D721Med (cell line): ENCODE data around the gene ERG28.
"Not testable (repeated sequence)": the region's sequence is repeated elsewhere in the genome, so short reads cannot be mapped to it uniquely, and the experiment has no call there.

Experiments
- DNase-seq: peaks from one replicate; pipeline ENCODE4 v3.0.0; 2011; ENCODE audit warnings: low spot score; ENCODE audit not compliant: insufficient read length
- FAIRE-seq: peaks from 2 replicates; lab custom pipeline; 2011; peaks lifted over from hg19 to GRCh38; lab: Jason Lieb, UNC
- TF ChIP-seq, protein P1 (sequence below): IDR thresholded peaks from 2 replicates; pipeline ENCODE4 v1.5.1; 2012; ENCODE audit warnings: mild to moderate bottlenecking, control low read depth; ENCODE audit not compliant: insufficient read depth; ENCODE audit errors: missing control alignments

ERG28 gene

DNA sequence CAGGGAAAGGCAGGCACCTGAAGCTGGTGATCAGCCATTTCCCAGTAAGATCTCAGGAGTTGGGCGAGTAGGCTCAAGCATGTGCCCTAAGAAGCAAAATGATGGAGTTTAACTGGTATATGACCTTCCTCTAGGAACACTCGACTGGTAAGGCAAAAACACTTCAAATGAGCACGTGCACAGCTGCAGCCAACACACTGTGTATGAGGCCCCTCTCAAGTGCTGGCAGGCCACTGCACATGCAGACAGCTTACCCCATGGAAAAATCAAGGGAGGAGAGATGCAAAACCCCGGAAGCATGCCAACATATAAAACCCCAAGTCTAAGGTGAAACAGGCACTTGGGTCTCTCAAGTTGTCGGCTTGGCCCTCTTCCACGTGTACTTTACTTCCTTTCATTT is 39.6 kb upstream of the ERG28 start:
- DNase-seq (no peak), FAIRE-seq (no peak)
- TF ChIP-seq, protein P1, sequence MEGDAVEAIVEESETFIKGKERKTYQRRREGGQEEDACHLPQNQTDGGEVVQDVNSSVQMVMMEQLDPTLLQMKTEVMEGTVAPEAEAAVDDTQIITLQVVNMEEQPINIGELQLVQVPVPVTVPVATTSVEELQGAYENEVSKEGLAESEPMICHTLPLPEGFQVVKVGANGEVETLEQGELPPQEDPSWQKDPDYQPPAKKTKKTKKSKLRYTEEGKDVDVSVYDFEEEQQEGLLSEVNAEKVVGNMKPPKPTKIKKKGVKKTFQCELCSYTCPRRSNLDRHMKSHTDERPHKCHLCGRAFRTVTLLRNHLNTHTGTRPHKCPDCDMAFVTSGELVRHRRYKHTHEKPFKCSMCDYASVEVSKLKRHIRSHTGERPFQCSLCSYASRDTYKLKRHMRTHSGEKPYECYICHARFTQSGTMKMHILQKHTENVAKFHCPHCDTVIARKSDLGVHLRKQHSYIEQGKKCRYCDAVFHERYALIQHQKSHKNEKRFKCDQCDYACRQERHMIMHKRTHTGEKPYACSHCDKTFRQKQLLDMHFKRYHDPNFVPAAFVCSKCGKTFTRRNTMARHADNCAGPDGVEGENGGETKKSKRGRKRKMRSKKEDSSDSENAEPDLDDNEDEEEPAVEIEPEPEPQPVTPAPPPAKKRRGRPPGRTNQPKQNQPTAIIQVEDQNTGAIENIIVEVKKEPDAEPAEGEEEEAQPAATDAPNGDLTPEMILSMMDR = no peak

DNA sequence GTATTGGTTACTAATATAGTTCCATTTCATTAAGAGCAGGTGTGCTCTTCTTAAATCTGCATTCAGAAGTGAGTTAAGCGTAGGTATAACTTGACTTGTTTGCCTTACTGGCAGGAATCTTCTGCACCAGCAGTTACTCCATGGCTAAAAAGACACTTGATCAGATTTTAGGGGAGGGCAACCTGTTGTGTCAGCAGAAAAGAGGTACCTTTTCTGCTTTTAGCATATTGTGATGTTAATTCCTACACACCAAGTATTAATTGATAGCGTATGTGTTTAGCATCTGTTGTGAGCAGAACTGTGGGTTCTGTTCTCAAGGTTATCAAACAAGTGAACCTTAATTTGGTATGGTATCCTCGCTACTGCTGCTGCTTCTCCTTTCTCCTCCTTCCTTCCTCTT is 38.7 kb upstream of the ERG28 start:
- TF ChIP-seq, protein P1 = no peak
- no peak for DNase-seq
- no peak for FAIRE-seq

DNA sequence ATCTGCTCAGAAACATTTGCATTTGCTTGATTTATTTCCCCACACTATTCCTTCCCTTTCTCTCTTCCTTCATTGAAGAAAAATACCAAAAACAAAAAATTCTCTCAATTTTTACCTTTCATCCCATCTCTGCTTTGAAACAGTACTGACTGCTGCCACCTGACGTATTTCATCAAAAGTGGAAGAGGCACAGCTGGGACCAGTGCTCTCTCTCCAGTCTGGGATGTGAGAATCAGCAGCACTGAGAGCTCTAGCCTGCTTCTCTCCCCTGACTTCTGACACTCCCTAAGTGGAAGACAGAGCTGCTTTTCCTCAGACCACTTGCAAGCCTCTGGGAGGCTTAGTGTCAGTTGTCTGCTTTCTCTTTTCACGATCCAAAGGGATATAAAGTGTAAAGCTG is 37.2 kb upstream of the ERG28 start:
- TF ChIP-seq, protein P1 = no peak
- FAIRE-seq = no peak
- no peak for DNase-seq

DNA sequence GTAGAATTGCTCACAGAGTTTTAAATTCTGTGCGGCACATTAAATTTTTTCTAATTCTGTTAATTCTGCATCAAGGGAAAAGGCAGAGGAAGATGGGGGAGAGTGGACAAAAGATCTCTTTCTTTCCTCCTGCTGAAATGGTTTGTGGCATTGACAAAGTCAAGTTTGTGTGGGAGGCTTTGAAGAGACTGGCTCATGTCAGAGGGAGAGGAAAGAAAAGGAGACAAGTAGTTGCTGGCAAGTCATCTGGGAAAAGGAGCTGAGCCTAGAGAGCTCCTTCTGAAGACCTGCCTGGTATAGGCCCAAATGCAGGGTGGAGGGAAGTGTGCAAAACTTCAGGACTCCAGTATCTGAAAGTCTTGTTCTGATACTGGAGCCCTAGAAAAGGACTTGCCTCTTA is 36.7 kb upstream of the ERG28 start:
- DNase-seq (no peak), FAIRE-seq (no peak)

DNA sequence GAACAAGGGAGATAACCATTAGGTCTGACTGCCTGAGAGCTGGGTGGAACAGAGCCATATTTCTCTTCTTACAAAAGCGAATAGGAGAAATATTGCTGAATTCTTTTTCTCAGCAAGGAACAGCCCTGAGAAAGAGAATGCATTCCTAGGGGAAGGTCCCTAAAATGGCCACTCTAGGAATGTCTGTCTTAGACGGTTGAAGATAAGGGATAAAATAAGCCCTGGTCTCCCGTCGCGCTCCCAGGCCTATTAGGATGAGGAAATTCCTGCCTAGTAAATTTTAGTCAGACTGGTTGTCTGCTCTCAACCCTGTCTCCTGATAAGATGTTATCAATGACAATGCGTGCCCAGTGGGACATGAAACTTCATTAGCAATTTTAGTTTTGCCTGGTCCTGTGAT is 34.3 kb upstream of the ERG28 start:
- FAIRE-seq, DNase-seq: not testable (repeated sequence)

More for the DNA sequence above, 36.7 kb upstream of the ERG28 start:
- TF ChIP-seq, protein P1 = no peak

DNA sequence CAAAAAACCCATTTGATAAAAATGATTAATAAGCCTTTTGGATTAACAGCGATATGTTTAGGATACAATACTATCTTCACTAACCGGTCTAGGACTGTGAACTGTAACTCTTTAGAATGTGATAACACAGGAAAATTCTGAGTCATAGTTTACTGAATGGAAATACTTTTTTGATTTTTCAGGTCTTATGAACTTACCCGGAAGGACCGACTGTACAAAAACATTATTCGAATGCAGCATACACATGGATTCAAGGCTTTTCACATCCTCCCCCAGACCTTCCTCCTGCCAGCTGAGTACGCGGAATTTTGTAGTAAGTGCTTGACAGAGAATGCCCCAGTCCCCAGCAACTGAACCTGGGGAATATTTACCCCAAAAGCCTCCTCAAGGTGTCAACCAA is 29.3 kb upstream of the ERG28 start:
- no peak for FAIRE-seq
- TF ChIP-seq, protein P1 = no peak

DNA sequence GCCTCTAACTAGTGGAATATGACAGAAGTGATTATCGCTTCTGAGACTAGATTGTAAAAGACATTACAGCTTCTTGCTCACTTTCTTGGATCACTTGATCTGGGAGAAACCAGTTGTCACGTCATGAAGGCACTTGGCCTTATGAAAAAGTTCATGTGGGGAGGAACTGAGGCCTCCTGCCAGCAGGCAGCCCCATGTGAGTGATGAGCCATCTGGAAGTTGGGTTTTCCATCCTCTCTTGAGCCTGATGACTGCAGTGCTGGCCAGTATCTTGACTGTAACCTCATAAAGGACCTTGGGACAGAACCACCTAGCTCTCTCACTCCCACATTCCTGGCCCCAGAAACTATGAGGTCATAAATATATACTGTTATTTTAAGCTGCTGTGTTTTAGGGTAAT is 28.3 kb upstream of the ERG28 start:
- no peak for FAIRE-seq
- DNase-seq = no peak
- TF ChIP-seq, protein P1 = no peak

More for the DNA sequence above, 29.3 kb upstream of the ERG28 start:
- DNase-seq = no peak

DNA sequence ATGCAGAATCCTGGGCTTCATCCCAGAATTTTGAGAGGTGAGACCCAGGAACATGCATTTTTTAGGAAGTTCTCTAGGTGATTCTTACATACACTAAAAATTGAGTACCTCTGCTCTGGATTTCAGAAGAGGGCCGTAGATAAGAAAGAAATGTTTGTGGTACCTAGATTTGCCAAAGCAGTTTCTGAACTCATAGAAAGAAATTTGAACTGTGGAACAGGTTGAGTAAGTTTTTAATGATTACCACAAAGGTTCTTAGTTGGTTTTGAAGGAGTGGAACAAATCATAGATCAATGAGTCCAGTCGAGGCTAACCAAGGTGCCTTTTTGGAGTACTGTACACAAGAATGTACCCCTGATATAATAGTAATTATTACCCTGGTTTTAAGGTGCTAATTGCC is 25.2 kb upstream of the ERG28 start:
- DNase-seq (no peak), FAIRE-seq (no peak)
- TF ChIP-seq, protein P1 = no peak
